Measurements from ENCODE around the gene GEMIN4. TPM values are rescaled to one million over a fixed set of nuclear protein-coding genes. Genes with fewer than 3 reads are reported as not detected.

The GEMIN4 gene
- total RNA-seq, 1 donor from 2014 or later: 22.3 TPM

Other genes starting within 250 kb of the GEMIN4 start
- gene VPS53, start 37.4 kb downstream of the GEMIN4 start, total RNA-seq: 44.0 TPM
- gene TLCD3A, start 19.7 kb downstream of the GEMIN4 start, total RNA-seq: 18.7 TPM
- gene GLOD4, start 30.0 kb upstream of the GEMIN4 start, total RNA-seq: 36.8 TPM
- gene MRM3, start 30.1 kb upstream of the GEMIN4 start, total RNA-seq: 3.7 TPM
- gene NXN, start 227.5 kb upstream of the GEMIN4 start, total RNA-seq: 51.6 TPM
- 8.8 TPM for gene TIMM22, start 244.9 kb upstream of the GEMIN4 start, total RNA-seq

Data from vagina (tissue), 1 donor.